H9 (cell line): ENCODE measurements around the gene PBX1. TPM values are rescaled to one million over a fixed set of nuclear protein-coding genes. Genes with fewer than 3 reads are reported as not detected.

Source experiments
- DNase-seq: peaks from one replicate; pipeline ENCODE4 v3.0.0-alpha.2; 2017
- H2AFZ ChIP-seq: one replicate; pipeline ENCODE4 v1.6.1; 2013; ENCODE audit warnings: mild to moderate bottlenecking, low read length, control low read depth, moderate library complexity
- H2AK5ac ChIP-seq: 2 replicates; pipeline ENCODE4 v1.6.1; 2013; ENCODE audit warnings: low read length, control low read depth, mixed read lengths; ENCODE audit not compliant: insufficient read length
- H2BK120ac ChIP-seq: one replicate; pipeline ENCODE4 v1.6.1; 2013; ENCODE audit warnings: low read depth, mild to moderate bottlenecking, low read length, control low read depth, inconsistent platforms; ENCODE audit not compliant: poor library complexity, severe bottlenecking
- H2BK12ac ChIP-seq: 2 replicates; pipeline ENCODE4 v1.6.1; 2013; ENCODE audit warnings: low read length, control low read depth, mixed read lengths, low read depth; ENCODE audit not compliant: insufficient read length
- H2BK15ac ChIP-seq: 2 replicates; pipeline ENCODE4 v1.6.1; 2013; ENCODE audit warnings: low read depth, low read length, control low read depth
- H2BK20ac ChIP-seq: one replicate; pipeline ENCODE4 v1.6.1; 2013; ENCODE audit warnings: low read depth, mild to moderate bottlenecking, low read length, control low read depth, inconsistent platforms; ENCODE audit not compliant: poor library complexity, severe bottlenecking
- H2BK5ac ChIP-seq: 2 replicates; pipeline ENCODE4 v1.6.1; 2013; ENCODE audit warnings: low read length, control low read depth, mixed read lengths; ENCODE audit not compliant: insufficient read length
- H3K14ac ChIP-seq: 2 replicates; pipeline ENCODE4 v1.6.1; 2013; ENCODE audit warnings: low read length, control low read depth; ENCODE audit not compliant: insufficient read depth
- H3K18ac ChIP-seq: 2 replicates; pipeline ENCODE4 v1.6.1; 2013; ENCODE audit warnings: low read depth, mild to moderate bottlenecking, mixed read lengths, low read length, control low read depth; ENCODE audit not compliant: insufficient read length
- H3K23ac ChIP-seq: 2 replicates; pipeline ENCODE4 v1.6.1; 2013; ENCODE audit warnings: low read length, control low read depth, mixed read lengths, low read depth; ENCODE audit not compliant: insufficient read length
- H3K23me2 ChIP-seq: 2 replicates; pipeline ENCODE4 v1.6.1; 2013; ENCODE audit warnings: low read depth, mild to moderate bottlenecking, mixed read lengths, low read length, control low read depth; ENCODE audit not compliant: insufficient read length, poor library complexity, severe bottlenecking
- H3K27ac ChIP-seq: 2 replicates; pipeline ENCODE4 v1.5.1; 2013; ENCODE audit warnings: low read length, control low read depth, mixed read lengths, low read depth; ENCODE audit not compliant: insufficient read length
- H3K27me3 ChIP-seq: 2 replicates; pipeline ENCODE4 v1.6.1; 2013; ENCODE audit warnings: low read length, control low read depth, inconsistent platforms; ENCODE audit not compliant: insufficient read depth
- H3K4ac ChIP-seq: 2 replicates; pipeline ENCODE4 v1.6.1; 2013; ENCODE audit warnings: low read depth, mild to moderate bottlenecking, control low read depth, inconsistent platforms, low read length, moderate library complexity
- H3K4me1 ChIP-seq: 2 replicates; pipeline ENCODE4 v1.6.1; 2013; ENCODE audit warnings: low read length, control low read depth, inconsistent platforms; ENCODE audit not compliant: insufficient read depth
- H3K4me2 ChIP-seq: 2 replicates; pipeline ENCODE4 v1.6.1; 2013; ENCODE audit warnings: low read length, control low read depth, mixed read lengths; ENCODE audit not compliant: insufficient read length, insufficient read depth
- H3K56ac ChIP-seq: 2 replicates; pipeline ENCODE4 v1.6.1; 2013; ENCODE audit warnings: low read depth, mild to moderate bottlenecking, mixed read lengths, low read length, control low read depth; ENCODE audit not compliant: insufficient read length
- H3K79me1 ChIP-seq: 2 replicates; pipeline ENCODE4 v1.6.1; 2013; ENCODE audit warnings: low read depth, mild to moderate bottlenecking, moderate library complexity, low read length, control low read depth, inconsistent platforms; ENCODE audit not compliant: insufficient read depth, poor library complexity, severe bottlenecking
- H3K79me2 ChIP-seq: 2 replicates; pipeline ENCODE4 v1.6.1; 2013; ENCODE audit warnings: low read length, control low read depth, inconsistent platforms; ENCODE audit not compliant: insufficient read depth
- H3K9ac ChIP-seq: 2 replicates; pipeline ENCODE4 v1.6.1; 2013; ENCODE audit warnings: low read length, control low read depth, mixed read lengths; ENCODE audit not compliant: insufficient read length; ENCODE audit errors: extremely low read depth
- H3K9me3 ChIP-seq: one replicate; pipeline ENCODE4 v1.6.1; 2013; ENCODE audit warnings: low read depth, low read length, inconsistent platforms; ENCODE audit not compliant: control insufficient read depth
- H3T11ph ChIP-seq: one replicate; pipeline ENCODE4 v1.6.1; 2013; ENCODE audit warnings: mild to moderate bottlenecking, low read length, control low read depth, inconsistent platforms
- H4K20me1 ChIP-seq: one replicate; pipeline ENCODE4 v1.6.1; 2013; ENCODE audit not compliant: control insufficient read depth, insufficient read length, insufficient read depth
- H4K5ac ChIP-seq: 2 replicates; pipeline ENCODE4 v1.6.1; 2013; ENCODE audit warnings: low read depth, mild to moderate bottlenecking, mixed read lengths, low read length, control low read depth; ENCODE audit not compliant: insufficient read length
- H4K8ac ChIP-seq: replicated peaks from 2 replicates; pipeline ENCODE4 v1.6.1; 2013; ENCODE audit warnings: low read length, control low read depth, mixed read lengths, low read depth; ENCODE audit not compliant: insufficient read length
- H4K91ac ChIP-seq: 2 replicates; pipeline ENCODE4 v1.6.1; 2013; ENCODE audit warnings: low read depth, mild to moderate bottlenecking, moderate library complexity, mixed read lengths, low read length, control low read depth; ENCODE audit not compliant: insufficient read length
- H3K27ac Mint-ChIP-seq, 3 experiments: 2 replicates in 2 of 3; 3 replicates in 1 of 3; pipeline ENCODE4 v1.8.0; 2020 to 2021; ENCODE audit warnings: mixed read lengths in 3 of 3, mild to moderate bottlenecking in 1 of 3, moderate library complexity in 1 of 3
- H3K27me3 Mint-ChIP-seq: 2 replicates; pipeline ENCODE4 v1.8.0; 2021; ENCODE audit warnings: low read depth, mild to moderate bottlenecking, moderate library complexity, mixed read lengths
- H3K36me3 Mint-ChIP-seq, 3 experiments: 2 replicates in 2 of 3; 3 replicates in 1 of 3; pipeline ENCODE4 v1.8.0; 2020 to 2021; ENCODE audit warnings: low read depth in 3 of 3, mixed read lengths in 3 of 3; ENCODE audit not compliant: insufficient read depth in 1 of 3
- H3K4me1 Mint-ChIP-seq, 2 experiments: 2 replicates each; pipeline ENCODE4 v1.8.0; 2020; ENCODE audit warnings: mixed read lengths in 2 of 2
- H3K4me3 Mint-ChIP-seq, 2 experiments: 2 replicates in 1 of 2; 3 replicates in 1 of 2; pipeline ENCODE4 v1.8.0; 2020 to 2021; ENCODE audit warnings: mild to moderate bottlenecking in 2 of 2, mixed read lengths in 2 of 2, moderate library complexity in 1 of 2
- H3K9me3 Mint-ChIP-seq, 2 experiments: 2 replicates in 1 of 2; 3 replicates in 1 of 2; pipeline ENCODE4 v1.8.0; 2020; ENCODE audit warnings: mild to moderate bottlenecking in 2 of 2, mixed read lengths in 2 of 2, moderate library complexity in 1 of 2
- CTCF ChIP-seq: fragments of 200-600 bp; sonication (generic); conservative IDR thresholded peaks from 3 replicates; pipeline ENCODE4 v1.8.0; 2021; ENCODE audit warnings: antibody characterized with exemption, mild to moderate bottlenecking
- WGBS: extraction: QIAGEN DNeasy Blood & Tissue Kit; methylation state at CpG from one replicate; pipeline ENCODE4 v1.1.7; 2013; ENCODE audit warnings: missing lambda C conversion rate, low lambda C conversion rate, mixed read lengths; ENCODE audit not compliant: insufficient read length; ENCODE audit errors: extremely low coverage; 5-methylcytosine and 5-hydroxymethylcytosine counted together
- total RNA-seq: library from RNA; stranded (reverse); gene quantifications from 2 replicates; pipeline ENCODE4 v1.2.1, GENCODE V29; 2021

Gene PBX1
- total RNA-seq, 1 experiment from 2014 or later, result 142 TPM

GRCh38 chr1:164792410-164793004 is 233.5 kb downstream of the PBX1 start:
- Histone ChIP-seq H4K91ac (no peak overlapping the region), H2AK5ac (no peak overlapping the region), H3K9me3 (no peaks in the 10 kb centered on the region), H3K27me3 (no peaks in the 10 kb centered on the region), H3K4me2 (no peak overlapping the region), H3K56ac (no peak overlapping the region), H3K27ac (no peak overlapping the region), H2BK12ac (no peak overlapping the region), H3K4ac (no peak overlapping the region), H2BK5ac (no peak overlapping the region), H2BK20ac (no peak overlapping the region), H3K14ac (no peak overlapping the region), H4K20me1 (no peaks in the 10 kb centered on the region), H3K23me2 (no peaks in the 10 kb centered on the region), H3K9ac (no peak overlapping the region), H3K79me2 (peaks cover 4% of the 10 kb centered on the region; the same call in 1 of the 2 replicates), H2BK15ac (no peak overlapping the region), H2AFZ (no peak overlapping the region), H3T11ph (no peak overlapping the region), H4K8ac (no peak overlapping the region), H3K4me1 (peaks cover 2% of the 10 kb centered on the region; the same call in 1 of the 2 replicates), H3K23ac (no peak overlapping the region), H3K79me1 (peaks cover 5% of the 10 kb centered on the region), H3K18ac (no peak overlapping the region), H4K5ac (no peak overlapping the region), H2BK120ac (no peak overlapping the region)
- no peak overlapping the region for H3K4me3 Mint-ChIP-seq
- H3K27ac Mint-ChIP-seq, result peak overlapping the region; percentile 37 to 88 (median 57); a peak in 5 of 7 replicates
- no peak for DNase-seq
- H3K27me3 Mint-ChIP-seq, result no peaks in the 10 kb centered on the region
- H3K9me3 Mint-ChIP-seq, result no peaks in the 10 kb centered on the region
- no CpG with 5 or more reads among the region's 21 CpGs for WGBS
- TF ChIP-seq CTCF, result no peak
- H3K36me3 Mint-ChIP-seq, result peaks cover 9 to 29% (median 28%) of the 10 kb centered on the region in 3 experiments; a peak in 6 of 7 replicates
- peaks cover 32 to 35% of the 10 kb centered on the region in 2 experiments for H3K4me1 Mint-ChIP-seq
